ENCODE results near the gene JUND.

- TF ChIP-seq ARNT (IDR thresholded peaks at IDR 0.05) (no peak), TARDBP (IDR thresholded peaks at IDR 0.05) (no peak), CTBP1 (IDR thresholded peaks at IDR 0.05; ENCODE audit: borderline replicate concordance) (no peak), BHLHE40 (IDR thresholded peaks at IDR 0.05; ENCODE audit: borderline replicate concordance) (no peak), FOXK2 (IDR thresholded peaks at IDR 0.05) (no peak), FOXA1 (IDR thresholded peaks at IDR 0.05) (no peak), SUZ12 (IDR thresholded peaks at IDR 0.05) (no peak), NFRKB (IDR thresholded peaks at IDR 0.05) (no peak), ELF4 (IDR thresholded peaks at IDR 0.05) (no peak), PKNOX1 (IDR thresholded peaks at IDR 0.05) (no peak)
Measured at GRCh38 chr19:18295034-18295451, 13.6 kb upstream of the JUND start.
